Immature natural killer cell (primary cell): ENCODE results near the gene MAVS. TPM values are rescaled to one million over a fixed set of nuclear protein-coding genes. Genes with fewer than 3 reads are reported as not detected.
A peak's percentile ranks its signal among the peaks of the same experiment; 100 is the strongest.

Source experiments
- DNase-seq, 3 donors: peaks; one replicate each; pipeline ENCODE4 v3.0.0; 2022; ENCODE audit warnings: mixed read lengths in 1 of 3
- H3K27ac Mint-ChIP-seq, 6 donors: one replicate each; pipeline ENCODE4 v1.8.0; 2020; ENCODE audit warnings: mixed read lengths in 6 of 6, mild to moderate bottlenecking in 5 of 6, inconsistent platforms in 4 of 6, moderate library complexity in 3 of 6
- H3K27me3 Mint-ChIP-seq, 3 donors: one replicate each; pipeline ENCODE4 v1.8.0; 2020 to 2021; ENCODE audit warnings: low read depth in 3 of 3, mild to moderate bottlenecking in 3 of 3, mixed read lengths in 3 of 3, moderate library complexity in 3 of 3, inconsistent platforms in 1 of 3
- H3K36me3 Mint-ChIP-seq, 3 donors: one replicate each; pipeline ENCODE4 v1.8.0; 2020; ENCODE audit warnings: mixed read lengths in 3 of 3, inconsistent platforms in 2 of 3, mild to moderate bottlenecking in 2 of 3
- H3K4me1 Mint-ChIP-seq, 2 donors: one replicate each; pipeline ENCODE4 v1.8.0; 2020; ENCODE audit warnings: inconsistent platforms in 2 of 2, mild to moderate bottlenecking in 2 of 2, mixed read lengths in 2 of 2, moderate library complexity in 1 of 2
- H3K4me3 Mint-ChIP-seq, 5 donors: one replicate each; pipeline ENCODE4 v1.8.0; 2020; ENCODE audit warnings: mild to moderate bottlenecking in 5 of 5, mixed read lengths in 5 of 5, inconsistent platforms in 3 of 5, moderate library complexity in 3 of 5
- H3K9me3 Mint-ChIP-seq, 6 donors: one replicate each; pipeline ENCODE4 v1.8.0; 2020; ENCODE audit warnings: mild to moderate bottlenecking in 6 of 6, mixed read lengths in 6 of 6, inconsistent platforms in 4 of 6, moderate library complexity in 3 of 6
- polyA plus RNA-seq, 3 donors: library from polyadenylated mRNA; unstranded; fragments of 300-500 nt; fragmentation: Illumina TruSeq; gene quantifications; one replicate each; pipeline ENCODE4 v1.2.3, GENCODE V29; 2021

The MAVS gene
- polyA plus RNA-seq, 3 donors from 2014 or later: 1.8 to 9.3 (median 2.5) TPM

DNA sequence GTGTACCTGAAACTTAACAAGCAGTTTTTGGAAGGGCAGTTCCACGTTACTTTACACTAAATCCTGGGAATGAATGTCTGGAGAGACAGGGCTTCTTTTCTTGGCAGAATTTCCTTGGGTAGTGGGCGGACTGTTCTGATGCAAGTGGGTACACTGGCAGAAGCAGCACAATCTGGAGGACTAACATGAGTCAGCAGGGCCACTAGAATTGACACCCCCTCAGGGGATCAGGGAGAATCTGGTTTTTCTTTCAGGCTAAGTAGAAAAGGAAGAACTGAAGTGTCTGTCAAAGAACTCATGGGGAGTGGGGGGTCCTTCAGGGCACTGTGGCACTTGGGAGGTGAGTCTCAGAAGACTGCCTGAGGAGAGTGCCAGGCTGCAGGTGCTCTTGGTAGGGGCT lies 77.2 kb downstream of the MAVS start:
- H3K4me1 Mint-ChIP-seq: peaks cover 60 to 74% of the 10 kb centered on the region in 2 donors
- peak overlapping the region; percentile 20 to 74 (median 59) for H3K27ac Mint-ChIP-seq
- H3K36me3 Mint-ChIP-seq: peaks cover 4 to 25% (median 14%) of the 10 kb centered on the region in 3 donors
- peaks cover 8 to 13% (median 10%) of the 10 kb centered on the region in 3 donors for H3K27me3 Mint-ChIP-seq
- no peaks in the 10 kb centered on the region for H3K9me3 Mint-ChIP-seq
- H3K4me3 Mint-ChIP-seq: no peak overlapping the region
- no peak for DNase-seq

DNA sequence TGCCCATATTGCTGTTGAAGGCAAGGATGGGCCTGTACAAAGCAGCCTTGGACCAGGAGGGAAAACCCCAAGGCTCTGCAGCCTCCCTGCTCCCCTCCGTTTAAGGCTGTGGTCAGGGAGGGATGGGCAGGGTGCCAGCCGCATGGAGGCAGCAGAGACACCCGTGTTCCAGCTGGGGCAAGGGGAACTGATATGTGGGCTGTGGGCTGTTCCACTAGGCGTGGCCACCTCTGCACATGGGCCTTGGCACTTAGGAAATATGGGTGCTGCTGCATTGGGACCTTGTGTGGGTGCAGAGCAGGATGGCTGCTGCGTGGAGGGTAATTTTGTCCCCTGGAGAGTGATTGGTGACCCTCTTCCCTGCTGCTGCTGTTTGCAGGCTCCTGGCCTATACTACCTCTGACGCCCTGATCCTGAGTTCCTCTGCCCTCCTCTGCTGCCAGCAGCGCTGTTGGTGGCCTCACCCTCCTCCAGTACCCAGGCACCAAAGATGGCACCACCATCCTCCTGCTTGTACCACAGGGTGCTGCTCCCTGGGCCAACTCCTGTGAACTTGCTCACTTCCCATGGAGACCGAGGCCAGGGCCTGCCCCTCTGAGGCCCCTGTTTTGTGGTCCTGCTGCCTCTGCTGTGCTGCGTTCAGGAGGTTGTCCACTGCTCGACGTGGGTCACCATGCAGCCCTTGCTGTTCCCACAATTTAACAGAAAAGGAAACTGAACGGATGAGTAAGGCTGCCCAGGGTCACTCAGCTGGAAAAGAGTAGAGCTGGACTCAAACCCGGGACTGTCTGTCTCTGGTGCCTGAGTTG lies 77.9 kb downstream of the MAVS start:
- Mint-ChIP-seq H3K36me3 (peaks cover 4 to 20% (median 10%) of the 10 kb centered on the region in 3 donors), H3K27me3 (peaks cover 8 to 13% (median 10%) of the 10 kb centered on the region in 3 donors), H3K9me3 (no peaks in the 10 kb centered on the region), H3K4me1 (peaks cover 60 to 72% of the 10 kb centered on the region in 2 donors), H3K27ac (peak overlapping the region in 5 of 6 donors; percentile 49 to 84 (median 58)), H3K4me3 (peak overlapping the region in 1 of 5 donors; percentile 28)
- DNase-seq: no peak

GRCh38 chr20:3925113-3925695 lies 78.6 kb downstream of the MAVS start:
- Mint-ChIP-seq H3K4me3 (no peak overlapping the region), H3K9me3 (no peaks in the 10 kb centered on the region), H3K4me1 (peaks cover 60 to 77% of the 10 kb centered on the region in 2 donors), H3K27ac (peak overlapping the region; percentile 56 to 93 (median 78)), H3K27me3 (peaks cover 8 to 13% (median 10%) of the 10 kb centered on the region in 3 donors), H3K36me3 (peaks cover 4 to 18% (median 10%) of the 10 kb centered on the region in 3 donors)
- no peak for DNase-seq

Other genes starting within 250 kb of the MAVS start
- gene GFRA4, start 183.4 kb upstream of the MAVS start, polyA plus RNA-seq: not detected
- not detected for gene ADAM33, start 164.8 kb upstream of the MAVS start, polyA plus RNA-seq
- under 1 TPM in 1 of 3 donors, not detected in 2; 0.13 TPM for gene SIGLEC1, start 134.2 kb upstream of the MAVS start, polyA plus RNA-seq
- gene HSPA12B, start 114.1 kb upstream of the MAVS start, polyA plus RNA-seq: under 1 TPM in 1 of 3 donors, not detected in 2; 0.53 TPM
- gene ADISSP, start 79.1 kb upstream of the MAVS start, polyA plus RNA-seq: 10 to 100 TPM; 16.4 to 27.5 (median 16.6) TPM
- gene SPEF1, start 65.4 kb upstream of the MAVS start, polyA plus RNA-seq: not detected
- gene CENPB, start 60.1 kb upstream of the MAVS start, polyA plus RNA-seq: 1 to 10 TPM; 1.0 to 1.7 (median 1.1) TPM
- 10 to 100 TPM; 25.3 to 42.0 (median 29.0) TPM for gene CDC25B, start 50.5 kb upstream of the MAVS start, polyA plus RNA-seq
- gene AP5S1, start 26.3 kb upstream of the MAVS start, polyA plus RNA-seq: 10 to 100 TPM; 16.3 to 23.1 (median 17.4) TPM
- gene PANK2, start 42.6 kb downstream of the MAVS start, polyA plus RNA-seq: 10 to 100 TPM; 42.1 to 53.0 (median 44.3) TPM
- gene RNF24, start 168.7 kb downstream of the MAVS start, polyA plus RNA-seq: 10 to 100 TPM in 1 of 3 donors, 1 to 10 TPM in 2; 4.4 to 10.7 (median 7.4) TPM